ENCODE data around the gene OR10H5.
"Not testable (repeated sequence)": the region's sequence is repeated elsewhere in the genome, so short reads cannot be mapped to it uniquely, and the experiment has no call there.

Gene OR10H5

GRCh38 chr19:15769586-15769985, 17.9 kb upstream of the OR10H5 start:
- Mint-ChIP-seq H3K27ac (no peak overlapping the region), H3K36me3 (ENCODE audit: low read depth) (no peaks in the 10 kb centered on the region), H3K9me3 (peaks cover 94% of the 10 kb centered on the region), H3K27me3 (ENCODE audit: low read depth, poor library complexity) (peaks cover 3% of the 10 kb centered on the region), H3K4me3 (no peak overlapping the region), H3K4me1 (no peaks in the 10 kb centered on the region)
- DNase-seq, result no peak
- no peak for TF ChIP-seq CTCF (IDR thresholded peaks at IDR 0.05)

GRCh38 chr19:15774159-15774558, 13.3 kb upstream of the OR10H5 start:
- not testable (repeated sequence) for H3K4me3 Mint-ChIP-seq; H3K27me3 Mint-ChIP-seq (ENCODE audit: low read depth, poor library complexity); DNase-seq; H3K27ac Mint-ChIP-seq; H3K36me3 Mint-ChIP-seq (ENCODE audit: low read depth); H3K4me1 Mint-ChIP-seq
- H3K9me3 Mint-ChIP-seq, result peaks cover 89% of the 10 kb centered on the region

GRCh38 chr19:15775249-15775648, 12.2 kb upstream of the OR10H5 start:
- no peaks in the 10 kb centered on the region for H3K4me1 Mint-ChIP-seq
- peaks cover 88% of the 10 kb centered on the region for H3K9me3 Mint-ChIP-seq
- peaks cover 7% of the 10 kb centered on the region for H3K36me3 Mint-ChIP-seq (ENCODE audit: low read depth)
- H3K27ac Mint-ChIP-seq, result no peak overlapping the region
- TF ChIP-seq CTCF (IDR thresholded peaks at IDR 0.05), result no peak
- no peaks in the 10 kb centered on the region for H3K27me3 Mint-ChIP-seq (ENCODE audit: low read depth, poor library complexity)
- no peak for DNase-seq
- H3K4me3 Mint-ChIP-seq, result no peak overlapping the region

GRCh38 chr19:15776264-15776663, 11.2 kb upstream of the OR10H5 start:
- Mint-ChIP-seq H3K4me3 (no peak overlapping the region), H3K9me3 (peaks cover 86% of the 10 kb centered on the region), H3K36me3 (ENCODE audit: low read depth) (peaks cover 7% of the 10 kb centered on the region), H3K27ac (no peak overlapping the region), H3K4me1 (no peaks in the 10 kb centered on the region), H3K27me3 (ENCODE audit: low read depth, poor library complexity) (no peaks in the 10 kb centered on the region)
- TF ChIP-seq CTCF (IDR thresholded peaks at IDR 0.05), result no peak
- DNase-seq, result no peak

- H3K27ac Mint-ChIP-seq, result no peak overlapping the region
- no peak for TF ChIP-seq CTCF (IDR thresholded peaks at IDR 0.05)
- H3K4me3 Mint-ChIP-seq, result no peak overlapping the region
- H3K4me1 Mint-ChIP-seq, result no peaks in the 10 kb centered on the region
- H3K36me3 Mint-ChIP-seq (ENCODE audit: low read depth), result peaks cover 7% of the 10 kb centered on the region
- DNase-seq, result no peak
- H3K9me3 Mint-ChIP-seq, result peaks cover 86% of the 10 kb centered on the region
- H3K27me3 Mint-ChIP-seq (ENCODE audit: low read depth, poor library complexity), result no peaks in the 10 kb centered on the region
Measured at GRCh38 chr19:15776991-15777970, 10.2 kb upstream of the OR10H5 start.

GRCh38 chr19:15779756-15780476, 7.5 kb upstream of the OR10H5 start:
- H3K4me1 Mint-ChIP-seq, result no peaks in the 10 kb centered on the region
- no peak overlapping the region for H3K27ac Mint-ChIP-seq
- H3K27me3 Mint-ChIP-seq (ENCODE audit: low read depth, poor library complexity), result no peaks in the 10 kb centered on the region
- no peak for DNase-seq
- H3K9me3 Mint-ChIP-seq, result peaks cover 84% of the 10 kb centered on the region
- H3K4me3 Mint-ChIP-seq, result no peak overlapping the region
- no peak for TF ChIP-seq CTCF (IDR thresholded peaks at IDR 0.05)
- H3K36me3 Mint-ChIP-seq (ENCODE audit: low read depth), result peaks cover 12% of the 10 kb centered on the region
